Breast epithelium (tissue), 3 donors: ENCODE measurements around the gene KYAT1.

Source experiments
- POLR2A ChIP-seq: fragments of 450-650 bp; IDR thresholded peaks from one replicate; pipeline ENCODE4 v1.6.1; 2016; ENCODE audit warnings: antibody characterized with exemption, mild to moderate bottlenecking, moderate library complexity
- TF ChIP-seq, protein P1 (sequence below), 3 donors: fragments of 450-650 bp; IDR thresholded peaks; one replicate each; pipeline ENCODE4 v1.5.1; 2016 to 2017; ENCODE audit warnings: antibody characterized with exemption in 3 of 3, mild to moderate bottlenecking in 3 of 3, moderate library complexity in 3 of 3

GRCh38 chr9:128818839-128819715 is 62.7 kb downstream of the KYAT1 start:
- TF ChIP-seq, protein P1, sequence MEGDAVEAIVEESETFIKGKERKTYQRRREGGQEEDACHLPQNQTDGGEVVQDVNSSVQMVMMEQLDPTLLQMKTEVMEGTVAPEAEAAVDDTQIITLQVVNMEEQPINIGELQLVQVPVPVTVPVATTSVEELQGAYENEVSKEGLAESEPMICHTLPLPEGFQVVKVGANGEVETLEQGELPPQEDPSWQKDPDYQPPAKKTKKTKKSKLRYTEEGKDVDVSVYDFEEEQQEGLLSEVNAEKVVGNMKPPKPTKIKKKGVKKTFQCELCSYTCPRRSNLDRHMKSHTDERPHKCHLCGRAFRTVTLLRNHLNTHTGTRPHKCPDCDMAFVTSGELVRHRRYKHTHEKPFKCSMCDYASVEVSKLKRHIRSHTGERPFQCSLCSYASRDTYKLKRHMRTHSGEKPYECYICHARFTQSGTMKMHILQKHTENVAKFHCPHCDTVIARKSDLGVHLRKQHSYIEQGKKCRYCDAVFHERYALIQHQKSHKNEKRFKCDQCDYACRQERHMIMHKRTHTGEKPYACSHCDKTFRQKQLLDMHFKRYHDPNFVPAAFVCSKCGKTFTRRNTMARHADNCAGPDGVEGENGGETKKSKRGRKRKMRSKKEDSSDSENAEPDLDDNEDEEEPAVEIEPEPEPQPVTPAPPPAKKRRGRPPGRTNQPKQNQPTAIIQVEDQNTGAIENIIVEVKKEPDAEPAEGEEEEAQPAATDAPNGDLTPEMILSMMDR (IDR thresholded peaks at IDR 0.05), result no peak
- TF ChIP-seq POLR2A, result no peak
